GM19240 (cell line): Measurements from ENCODE around the gene DLGAP4.

Experiments
- DNase-seq: peaks from one replicate; pipeline ENCODE4 v3.0.0; 2011; ENCODE audit warnings: low spot score; ENCODE audit not compliant: insufficient read length

DLGAP4 gene

DNA sequence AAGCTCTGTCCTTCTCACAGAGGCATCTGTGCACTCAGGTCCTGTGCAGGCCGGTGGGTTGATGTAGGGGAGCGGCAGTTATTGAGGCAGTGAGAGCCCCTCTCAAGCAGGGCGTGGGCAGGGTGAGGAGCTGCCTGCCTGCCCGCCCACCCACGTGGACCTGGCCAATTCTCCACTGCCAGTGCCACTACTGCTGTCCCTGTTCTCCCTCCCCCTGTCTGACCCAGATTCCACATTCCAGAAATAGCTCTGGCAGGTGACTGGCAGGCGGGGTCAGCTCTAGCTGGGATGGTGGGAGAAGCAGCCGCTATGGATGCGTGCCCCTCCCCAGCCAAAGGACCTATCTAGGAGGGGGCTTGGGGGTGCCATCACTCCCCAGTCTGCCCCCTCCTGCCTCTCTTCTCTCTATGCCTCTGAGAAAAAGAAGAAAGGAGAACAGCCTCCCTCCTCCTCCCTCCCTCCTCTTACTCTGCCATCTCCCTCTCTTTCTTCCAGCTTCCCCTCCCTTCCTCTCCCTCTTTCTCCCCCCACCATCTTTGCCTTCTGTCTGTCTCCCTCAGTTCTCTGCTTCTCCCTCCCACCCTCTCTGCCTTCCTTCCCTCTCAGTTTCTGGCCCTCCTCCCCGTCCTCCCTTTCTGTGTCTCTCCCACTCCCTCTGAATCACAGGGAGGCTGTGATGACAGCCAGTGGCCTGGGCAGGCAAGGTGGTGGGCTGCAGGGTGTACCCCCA lies 148.7 kb downstream of the DLGAP4 start:
- DNase-seq, result no peak

DNA sequence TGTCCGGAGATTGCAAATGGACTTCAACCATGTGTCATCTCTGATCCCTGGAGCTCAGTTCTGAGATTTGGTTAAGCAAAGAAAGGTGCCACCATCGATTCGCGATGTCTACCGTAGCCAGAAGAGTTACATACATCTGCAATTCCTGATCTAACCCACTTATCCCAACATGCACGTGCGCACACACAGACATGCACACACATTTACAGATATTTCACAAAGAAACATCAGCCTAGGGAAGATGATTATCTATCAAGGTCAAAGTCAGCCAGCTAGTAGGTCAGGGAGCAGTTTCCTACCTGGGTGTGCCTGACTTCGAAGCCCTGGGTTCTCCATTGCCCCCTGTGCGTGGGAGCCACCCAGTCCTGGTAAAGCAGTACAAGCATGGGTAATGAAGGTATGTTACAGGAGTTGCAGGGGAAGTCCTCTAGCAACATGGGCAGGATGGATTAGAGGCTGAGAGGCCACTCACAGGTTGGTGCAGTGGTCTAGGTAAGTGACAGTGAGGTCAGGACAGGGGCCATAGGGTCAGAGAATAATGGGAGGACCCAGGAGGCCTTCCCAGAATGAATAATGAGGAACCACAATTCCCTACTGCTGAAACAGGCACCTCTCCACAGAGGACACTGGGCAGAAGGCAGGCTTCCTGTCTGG lies 150.0 kb downstream of the DLGAP4 start:
- no peak for DNase-seq

DNA sequence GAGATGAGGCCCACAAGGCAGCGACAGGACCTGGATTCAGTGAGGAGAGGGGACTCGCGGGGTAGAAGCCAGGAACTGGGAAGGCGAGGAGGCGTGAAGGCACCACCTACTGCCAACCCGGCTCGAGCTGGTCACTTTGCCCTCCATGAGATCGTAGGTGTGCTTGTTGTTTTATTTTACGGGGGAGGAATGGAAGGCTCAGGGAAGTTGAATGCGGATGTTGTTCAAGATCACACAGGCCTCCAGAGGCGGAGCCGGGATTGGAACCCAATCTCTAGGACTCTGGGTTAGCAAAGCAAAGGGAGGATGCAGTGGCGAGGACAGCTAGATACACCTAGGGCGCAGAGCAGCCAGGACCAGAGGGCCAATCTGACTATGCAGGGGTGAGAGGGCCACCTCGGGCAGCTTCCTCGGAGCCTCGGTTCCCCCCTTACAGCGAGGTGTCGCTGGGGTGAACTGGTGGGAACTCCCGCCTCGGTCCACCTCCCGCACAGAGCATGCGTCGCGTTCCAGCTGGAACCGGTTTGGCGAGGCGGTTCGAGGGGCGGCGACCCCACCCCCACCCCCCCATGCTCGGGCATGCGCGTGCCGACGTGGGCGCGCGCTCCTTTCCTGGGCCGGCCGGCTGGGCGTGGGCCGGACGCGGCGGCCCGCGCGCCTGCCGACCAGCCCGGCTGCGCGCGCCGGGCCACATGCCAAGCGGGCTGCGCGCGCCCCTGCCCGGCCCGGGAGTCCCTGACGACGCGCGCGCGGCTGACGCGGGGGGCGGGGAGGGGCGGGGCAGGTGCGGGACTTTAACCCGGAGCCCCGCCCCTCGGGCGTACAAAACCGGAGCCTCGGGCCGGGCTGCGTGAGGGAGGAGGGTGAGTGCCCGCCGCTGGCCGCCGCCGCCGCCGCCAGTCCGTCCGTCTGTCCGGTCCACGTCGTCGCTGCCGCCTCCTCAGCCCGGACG lies 154.8 kb downstream of the DLGAP4 start:
- DNase-seq, result peak; percentile 61

DNA sequence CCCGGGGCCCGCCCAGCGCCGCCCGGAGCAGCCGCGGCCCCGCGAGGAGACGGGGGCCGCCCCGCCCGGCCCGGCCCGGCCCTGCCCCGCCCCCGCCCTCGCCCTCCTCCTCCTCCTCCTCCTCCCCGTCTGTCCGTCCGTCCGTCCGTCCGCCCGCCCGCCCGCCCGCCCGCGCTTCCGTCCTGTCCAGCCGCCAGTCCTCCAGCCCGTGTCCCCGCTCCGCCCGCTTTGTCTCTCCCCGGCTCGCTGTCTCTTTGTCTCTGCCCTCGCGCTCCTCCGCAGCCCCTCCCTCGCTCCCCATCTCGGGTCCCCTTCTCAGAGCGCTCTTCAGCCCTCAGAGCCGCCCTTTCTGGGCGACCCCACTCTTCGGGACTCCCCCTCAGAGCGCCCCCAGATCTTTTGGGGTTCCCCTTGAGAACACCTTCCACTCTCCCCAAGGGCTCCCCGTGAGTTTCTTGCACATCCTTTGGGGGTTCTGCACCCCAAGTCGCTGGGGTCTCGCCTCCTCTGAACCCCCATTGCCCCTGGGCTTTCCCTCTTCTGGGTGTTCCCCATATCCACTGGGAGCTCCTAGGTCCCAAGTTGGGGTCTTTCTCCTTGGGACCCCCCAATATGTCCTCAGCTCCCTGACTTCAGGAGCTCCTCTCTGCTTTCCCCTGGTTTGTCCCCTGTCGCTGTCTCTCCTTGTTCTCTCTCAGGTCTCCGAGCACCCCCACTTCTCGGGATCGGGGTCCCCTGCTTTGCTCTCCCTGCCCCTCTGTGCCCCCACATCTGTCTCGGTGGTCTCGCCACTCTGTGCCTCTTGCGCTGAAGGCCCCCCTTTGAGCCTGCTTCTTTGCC lies 155.7 kb downstream of the DLGAP4 start:
- no peak for DNase-seq

DNA sequence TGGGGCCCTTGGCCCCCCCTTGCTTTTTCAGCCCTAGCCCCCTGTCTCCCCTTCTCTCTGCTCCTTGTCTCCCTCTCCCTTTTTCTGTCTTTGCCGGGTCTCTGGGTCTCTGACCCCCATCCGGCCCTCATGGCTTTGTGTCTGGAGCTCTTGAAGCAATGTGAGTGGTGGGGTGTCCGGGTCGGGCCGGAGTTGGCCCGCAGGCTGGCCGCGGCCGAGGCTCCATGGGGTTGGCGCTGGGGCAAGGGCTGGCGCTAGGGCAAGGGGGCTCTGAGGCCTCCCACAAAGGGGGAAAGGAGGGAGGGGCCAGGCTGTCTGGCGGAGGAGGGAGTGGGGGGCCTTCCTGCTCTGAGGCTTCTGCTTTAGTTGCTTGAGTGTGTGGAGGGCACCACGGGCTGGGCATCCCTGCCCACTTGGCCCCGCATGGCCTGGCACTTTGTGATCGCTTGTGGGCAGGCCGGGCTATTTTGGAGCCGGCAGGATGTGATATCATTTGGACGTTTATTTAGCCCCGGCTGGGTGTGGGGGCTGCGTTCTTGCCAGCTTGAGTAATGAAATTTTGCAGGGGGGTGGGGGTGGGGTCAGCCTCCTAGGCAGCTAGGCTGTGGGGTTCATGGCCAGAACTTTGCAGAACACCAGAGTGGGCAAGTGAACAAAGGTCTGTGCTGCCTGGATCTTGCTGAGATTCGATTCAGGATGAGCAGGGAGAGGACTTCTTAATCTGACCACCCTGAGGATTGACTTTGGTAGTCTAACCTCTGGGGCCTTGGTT lies 156.5 kb downstream of the DLGAP4 start:
- DNase-seq, result no peak

DNA sequence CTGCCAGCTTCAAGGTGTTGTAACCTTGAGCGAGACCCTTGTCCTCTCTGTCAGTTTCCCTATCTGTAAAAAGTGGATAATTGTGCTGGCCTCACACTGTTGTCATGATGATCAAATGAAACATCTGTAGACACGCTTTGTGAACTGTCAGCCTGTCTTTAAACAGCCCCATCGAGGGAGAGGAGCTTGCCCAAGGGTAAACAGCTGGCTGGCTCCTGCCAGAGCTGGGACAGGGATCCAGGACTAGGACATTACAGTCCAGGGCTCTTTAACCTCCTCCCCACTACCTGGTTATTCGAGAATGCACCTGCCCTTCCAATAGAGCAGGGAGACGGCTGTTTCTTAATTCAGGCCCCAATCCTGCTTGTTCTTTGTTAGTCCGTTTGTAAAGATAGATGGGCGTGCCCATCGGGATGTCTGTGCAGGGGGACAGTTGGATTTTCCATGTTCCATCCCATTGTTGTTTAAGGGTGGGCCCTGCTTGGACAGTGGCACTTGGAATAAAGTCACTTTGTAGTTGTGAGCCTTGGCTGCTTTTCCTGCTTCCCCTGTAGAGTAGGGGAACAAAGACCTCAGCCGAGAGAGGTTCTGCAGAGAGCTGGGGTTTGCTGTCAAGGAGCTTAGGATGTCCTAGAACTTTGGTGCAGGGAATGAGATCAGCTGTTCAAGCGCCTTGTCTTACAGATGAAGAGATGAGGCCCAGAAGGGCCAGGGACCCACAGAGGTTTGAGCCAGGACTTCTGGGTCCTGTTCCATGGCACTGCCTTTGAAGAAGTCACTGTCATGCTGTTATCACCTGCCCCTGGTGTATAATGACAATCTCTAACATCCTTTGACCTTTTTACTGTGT lies 157.3 kb downstream of the DLGAP4 start:
- no peak for DNase-seq

DNA sequence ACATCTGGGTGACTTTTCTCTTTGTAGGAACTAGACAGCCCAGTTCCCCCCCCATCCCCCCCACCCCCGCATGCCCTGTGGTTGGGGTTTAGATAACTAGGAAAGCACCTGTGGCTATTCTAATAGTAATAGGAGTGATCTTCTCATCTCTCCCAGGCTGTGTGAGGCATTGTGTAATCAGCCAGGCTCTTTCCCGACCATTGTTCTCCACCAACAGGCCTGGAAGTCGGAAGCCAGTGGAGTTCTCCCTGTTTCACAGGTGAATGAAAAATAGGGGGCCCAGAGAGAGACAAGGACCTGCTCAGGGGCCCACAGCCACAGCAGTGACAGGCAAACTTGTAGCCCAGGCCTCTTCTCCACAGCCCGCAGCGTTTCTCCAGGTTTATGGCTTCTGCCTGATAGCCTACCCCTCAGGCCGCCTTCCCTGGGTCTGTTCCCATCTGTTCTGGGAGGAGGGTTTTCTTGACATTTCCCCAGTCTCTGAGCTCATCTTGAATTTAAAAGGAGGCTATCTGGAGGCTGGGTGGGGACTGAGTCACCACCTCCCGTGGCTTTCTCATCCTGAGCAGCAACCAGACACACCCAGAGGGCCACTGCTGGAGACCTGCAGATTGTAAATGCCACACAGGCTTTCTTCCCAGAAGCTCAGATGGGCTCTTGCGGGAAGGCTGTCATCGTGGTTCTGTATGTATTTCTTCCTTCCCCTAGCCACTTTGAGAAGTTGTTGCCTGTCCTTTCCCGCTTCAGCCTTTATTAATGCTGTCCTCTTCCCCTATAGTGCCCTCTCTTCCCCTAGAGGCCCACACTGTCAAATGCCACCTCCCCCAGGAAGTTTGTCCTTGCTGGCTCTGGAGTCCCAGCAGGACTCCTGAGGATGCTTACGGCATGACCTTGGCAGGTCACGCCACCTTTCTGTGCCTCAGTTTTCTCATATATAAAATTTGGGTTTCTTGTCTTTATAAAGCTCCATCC lies 159.3 kb downstream of the DLGAP4 start:
- DNase-seq, result no peak

DNA sequence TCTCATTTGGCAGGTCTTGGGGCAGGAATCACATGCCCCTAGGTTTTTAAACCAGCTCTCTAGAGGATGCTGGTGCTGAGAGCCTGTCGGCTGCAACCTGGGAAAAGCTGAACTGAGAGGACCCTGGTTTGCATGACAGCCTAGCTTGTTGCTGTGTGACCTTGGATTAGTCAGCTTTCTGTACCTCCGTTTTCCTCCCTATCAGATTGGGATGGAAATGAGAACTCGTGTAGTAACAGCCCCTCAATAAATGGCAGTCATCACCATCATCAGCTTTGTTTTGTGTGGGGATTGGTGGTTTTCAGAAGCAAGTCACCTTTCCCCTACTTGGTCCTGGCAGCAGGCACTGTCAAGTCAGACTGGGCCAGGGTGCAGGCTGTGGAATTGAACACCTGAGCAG lies 159.9 kb downstream of the DLGAP4 start:
- DNase-seq, result no peak

DNA sequence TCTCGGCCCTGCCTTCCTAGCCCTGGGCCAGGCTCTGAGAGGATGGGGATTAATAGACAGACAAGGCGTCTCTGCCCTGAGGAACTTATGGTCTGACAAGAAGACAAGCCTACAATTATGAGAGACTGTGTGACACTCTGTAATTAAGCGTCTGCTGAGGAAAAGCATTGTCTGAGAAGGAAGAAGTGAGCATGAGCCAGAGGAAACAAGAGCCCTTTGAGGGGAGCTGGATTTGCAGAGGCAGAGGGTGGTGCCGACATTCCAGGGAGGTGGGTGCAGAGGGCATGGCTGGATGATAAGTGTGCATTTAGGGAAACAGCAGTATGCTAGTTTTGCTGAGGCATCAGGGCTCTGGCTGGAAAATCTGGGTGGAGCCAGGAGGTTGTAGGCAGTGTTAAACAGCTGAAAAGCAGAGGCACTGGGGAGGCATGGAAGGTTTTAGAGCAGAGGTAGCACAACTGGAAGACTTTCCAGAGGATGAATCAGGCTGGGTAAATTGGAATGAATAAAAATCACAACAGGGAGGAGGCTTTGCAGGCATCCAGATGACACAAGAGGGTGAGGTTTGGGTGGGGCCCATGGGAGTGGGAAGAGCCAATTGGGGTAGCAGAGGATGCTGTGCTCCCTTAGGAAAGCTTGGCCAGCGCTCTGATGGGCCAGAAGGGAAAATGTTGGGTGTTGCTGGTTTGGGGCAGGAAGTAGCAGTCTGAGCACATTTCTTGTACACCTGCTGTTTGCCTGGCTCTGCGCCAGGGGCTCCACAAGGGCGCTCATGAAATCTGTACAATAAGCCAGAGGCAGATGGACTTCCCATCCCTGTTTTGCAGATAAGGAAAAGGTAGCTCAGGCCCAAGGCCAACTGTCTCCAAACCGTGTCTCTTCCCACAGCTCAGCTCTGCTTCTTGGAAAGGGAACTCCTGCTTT lies 161.2 kb downstream of the DLGAP4 start:
- DNase-seq, result no peak

DNA sequence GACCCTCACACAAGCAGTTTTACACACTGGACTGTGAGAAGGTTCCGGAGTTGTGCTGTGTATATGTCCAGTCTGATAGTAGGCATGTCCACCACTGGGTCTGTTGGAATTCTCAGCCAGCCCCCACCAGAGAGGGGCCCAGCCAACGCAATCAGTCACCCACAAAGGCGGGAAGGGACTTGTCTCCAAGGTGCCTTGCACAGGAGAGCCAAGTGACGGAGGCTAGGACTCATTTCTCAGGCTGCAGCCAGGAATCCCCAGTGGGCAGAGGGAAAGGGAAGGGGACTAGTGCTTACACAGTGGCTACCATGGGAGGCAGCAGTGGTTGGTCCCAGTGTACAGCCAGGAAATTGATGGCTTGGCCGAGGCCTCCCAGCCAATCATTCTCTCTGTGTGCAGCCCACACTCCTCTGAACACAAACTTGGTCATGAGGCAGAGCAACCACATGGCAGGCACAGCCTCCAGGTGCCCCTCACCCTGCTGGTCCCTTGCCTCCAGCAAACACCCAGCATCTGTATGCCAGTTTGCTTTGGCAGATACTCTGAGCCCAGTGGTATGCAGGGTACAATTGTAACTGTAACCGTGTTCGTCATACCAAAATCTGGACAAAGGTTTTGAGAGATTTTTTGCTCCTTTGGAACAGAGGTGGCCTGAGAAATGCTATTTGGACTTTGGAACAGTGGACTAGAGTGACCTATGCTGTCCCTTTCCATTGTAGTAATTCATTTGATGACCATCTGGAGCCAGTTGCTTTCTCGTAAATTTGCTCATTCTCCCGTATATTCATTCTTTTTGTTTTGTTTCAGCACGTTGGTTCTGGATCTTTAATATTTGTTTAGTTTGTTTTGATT lies 162.2 kb downstream of the DLGAP4 start:
- DNase-seq, result no peak

DNA sequence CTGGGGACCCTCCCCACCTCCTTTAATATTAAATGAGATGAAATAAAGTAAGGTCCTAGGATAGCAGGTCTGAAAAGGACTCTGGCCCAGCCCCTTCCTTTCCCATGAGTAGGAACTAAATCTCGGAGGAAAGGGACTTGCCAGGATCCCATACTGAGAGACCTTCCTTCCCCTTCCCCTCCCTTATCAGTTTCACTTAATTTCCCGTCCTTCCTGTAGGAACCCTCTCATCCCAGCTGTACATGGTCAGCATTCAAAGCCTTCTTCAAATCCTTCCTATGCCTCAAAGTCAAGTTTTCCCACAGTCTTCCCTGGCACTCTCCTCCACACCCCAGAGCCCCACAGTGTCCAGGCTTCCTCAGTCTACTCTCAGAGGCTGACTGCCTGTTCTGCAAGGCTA lies 163.8 kb downstream of the DLGAP4 start:
- no peak for DNase-seq

DNA sequence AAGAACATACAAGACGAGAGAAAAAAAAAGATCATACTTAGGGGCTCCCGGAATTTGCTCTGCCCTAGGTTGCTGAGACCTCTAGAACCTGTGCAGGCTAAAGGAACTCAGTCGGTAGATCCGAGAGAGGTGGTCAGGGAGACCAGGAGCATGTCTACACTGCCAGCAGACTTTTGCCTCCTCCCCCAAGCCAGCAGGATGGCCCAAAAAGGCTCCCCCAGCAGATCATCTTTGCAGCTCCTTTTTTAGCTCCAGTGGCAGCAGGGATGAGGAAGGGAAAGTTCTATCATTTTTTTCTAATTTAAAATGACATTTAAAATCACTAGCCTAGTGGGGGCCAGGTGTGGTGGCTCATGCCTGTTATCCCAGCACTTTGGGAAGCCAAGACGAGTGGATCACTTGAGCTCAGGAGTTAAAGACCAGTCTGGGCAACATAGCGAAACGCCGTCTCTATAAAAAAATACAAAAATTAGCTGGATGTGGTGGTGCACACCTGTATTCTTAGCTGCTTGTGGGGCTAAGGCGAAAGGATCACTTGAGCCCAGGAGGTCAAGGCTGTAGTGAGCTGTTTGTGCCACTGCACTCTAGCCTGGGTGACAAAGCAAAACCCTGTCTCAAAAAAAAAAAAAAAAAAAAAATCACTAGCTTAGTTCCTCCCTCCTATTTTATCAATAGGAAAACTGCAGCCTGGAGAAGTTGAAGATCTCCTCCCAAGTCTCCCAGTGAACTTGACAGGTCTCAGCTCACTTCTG lies 165.9 kb downstream of the DLGAP4 start:
- no peak for DNase-seq

DNA sequence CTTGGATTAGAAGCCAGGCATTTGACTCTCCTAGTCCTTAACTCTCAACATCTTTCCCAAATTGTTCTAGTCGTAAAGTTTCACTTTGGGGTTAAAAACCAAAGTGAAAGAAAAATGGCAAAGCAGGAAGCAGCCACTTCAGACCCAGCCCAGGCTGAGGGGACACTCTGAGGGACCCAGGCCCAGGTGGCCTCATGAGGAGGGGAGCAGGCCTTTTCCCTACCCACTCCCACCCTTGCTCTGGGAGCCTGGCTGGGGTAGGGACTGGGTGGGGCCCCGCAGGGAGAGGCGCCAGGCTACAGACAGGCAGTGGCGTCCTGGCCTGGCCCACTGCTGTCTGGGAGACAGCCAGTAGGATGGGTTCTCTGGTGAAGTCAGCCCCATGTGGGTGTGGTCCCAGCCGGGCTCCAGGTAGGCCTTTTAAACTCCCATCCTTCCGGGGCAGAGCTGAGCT lies 166.5 kb downstream of the DLGAP4 start:
- no peak for DNase-seq

DNA sequence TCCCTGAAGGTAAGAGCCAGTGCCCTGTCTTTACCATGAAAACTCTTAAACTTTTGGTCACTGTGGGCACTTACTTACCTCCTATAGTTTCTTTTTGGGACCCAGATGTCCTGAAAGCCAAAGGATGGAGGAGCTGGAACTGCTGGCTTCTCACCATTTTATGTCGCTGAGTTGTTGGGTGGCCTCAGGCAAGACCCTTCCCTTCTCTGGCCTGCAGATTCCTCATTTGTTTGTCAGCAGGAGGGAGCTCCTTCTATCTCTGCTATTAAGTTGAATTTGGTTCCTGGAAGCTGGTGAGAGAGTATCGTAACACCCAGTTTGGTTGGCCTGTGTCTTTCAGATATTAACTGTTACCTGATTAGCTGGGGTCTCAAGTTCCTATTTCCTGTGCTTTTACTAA lies 167.0 kb downstream of the DLGAP4 start:
- no peak for DNase-seq

DNA sequence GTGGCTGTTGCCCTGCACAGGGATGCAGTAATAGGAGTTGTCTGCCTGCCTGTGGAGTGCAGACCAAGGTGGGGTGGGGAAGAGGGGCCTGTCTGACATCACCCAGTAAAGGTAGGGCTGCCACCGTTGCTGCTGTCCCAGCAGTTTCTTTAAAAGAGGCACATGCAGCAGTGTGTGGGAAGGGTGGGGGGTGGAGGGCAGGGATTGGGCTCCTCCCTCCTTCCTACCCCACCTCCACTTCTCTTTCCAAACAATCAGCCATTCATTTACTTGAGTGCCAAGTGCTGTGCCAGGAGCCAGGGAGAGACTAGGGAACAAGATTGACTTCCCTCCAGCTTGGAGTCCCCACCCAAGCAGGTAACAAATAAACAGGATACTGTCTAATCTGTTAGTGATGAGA lies 168.4 kb downstream of the DLGAP4 start:
- no peak for DNase-seq
